OCI-LY3 (cell line): ENCODE measurements around the gene PCED1A.

Source experiments
- H2AFZ ChIP-seq: fragments of 200-600, 300-600 bp; shearing (Covaris generic); 2 replicates; pipeline ENCODE4 v1.6.0; 2014; ENCODE audit warnings: antibody characterized with exemption, low read depth, low read length
- H3K27ac ChIP-seq: fragments of 200-600, 300-600 bp; sonication (generic); 2 replicates; pipeline ENCODE4 v1.5.1; 2014; ENCODE audit warnings: mild to moderate bottlenecking, low read length, moderate library complexity, mixed read lengths
- H3K27me3 ChIP-seq: fragments of 200-600, 300-600 bp; sonication (generic); 2 replicates; pipeline ENCODE4 v1.6.1; 2014; ENCODE audit warnings: low read depth, low read length, mixed read lengths
- H3K36me3 ChIP-seq: fragments of 200-600, 300-600 bp; sonication (generic); replicated peaks from 2 replicates; pipeline ENCODE3; 2014; ENCODE audit warnings: low read depth, low read length, mixed read lengths
- H3K4me1 ChIP-seq: fragments of 300-600, 200-600 bp; sonication (generic); 2 replicates; pipeline ENCODE4 v1.6.1; 2014; ENCODE audit warnings: low read length, mixed read lengths
- H3K4me2 ChIP-seq: fragments of 200-600, 300-600 bp; sonication (generic); 2 replicates; pipeline ENCODE4 v1.6.1; 2014; ENCODE audit warnings: low read length, mixed read lengths
- H3K4me3 ChIP-seq: fragments of 300-600, 200-600 bp; sonication (generic); 2 replicates; pipeline ENCODE4 v1.5.1; 2014; ENCODE audit warnings: antibody characterized with exemption, mild to moderate bottlenecking, low read length, moderate library complexity
- H3K79me2 ChIP-seq: fragments of 300-600, 200-600 bp; shearing (Covaris generic); 2 replicates; pipeline ENCODE4 v1.6.1; 2014; ENCODE audit warnings: mild to moderate bottlenecking, low read length, mixed read lengths
- H3K9ac ChIP-seq: fragments of 300-600, 200-600 bp; shearing (Covaris generic); 2 replicates; pipeline ENCODE4 v1.6.0; 2014; ENCODE audit warnings: mild to moderate bottlenecking, low read length, moderate library complexity
- H3K9me3 ChIP-seq: fragments of 200-600, 300-600 bp; shearing (Covaris generic); 2 replicates; pipeline ENCODE4 v1.6.1; 2014; ENCODE audit warnings: low read length, mixed read lengths; ENCODE audit not compliant: insufficient read depth
- H4K20me1 ChIP-seq: fragments of 200-600, 300-600 bp; sonication (generic); 2 replicates; pipeline ENCODE4 v1.6.1; 2016; ENCODE audit warnings: low read length, mixed read lengths; ENCODE audit not compliant: insufficient read depth
- EZH2phosphoT487 ChIP-seq: fragments of 200-600 bp; shearing (Covaris generic); IDR thresholded peaks from 2 replicates; pipeline ENCODE4 v1.6.1; 2018; ENCODE audit warnings: antibody characterized with exemption, mixed run types, low read depth
- TF ChIP-seq, protein P1 (sequence below): fragments of 200-600, 300-600 bp; sonication (generic); IDR thresholded peaks from 2 replicates; pipeline ENCODE4 v1.5.1; 2014; ENCODE audit warnings: antibody characterized with exemption, low read length, low read depth

PCED1A gene

GRCh38 chr20:2820896-2821869 is 19.3 kb downstream of the PCED1A start:
- H3K27me3 ChIP-seq, result no peaks in the 10 kb centered on the region

GRCh38 chr20:2820084-2820895 is 20.2 kb downstream of the PCED1A start:
- Histone ChIP-seq H3K4me2 (no peak overlapping the region), H3K79me2 (no peaks in the 10 kb centered on the region), H3K27ac (no peak overlapping the region), H3K27me3 (no peaks in the 10 kb centered on the region), H3K9ac (no peak overlapping the region), H2AFZ (no peak overlapping the region), H4K20me1 (no peaks in the 10 kb centered on the region), H3K36me3 (no peaks in the 10 kb centered on the region), H3K4me3 (no peak overlapping the region), H3K4me1 (no peaks in the 10 kb centered on the region), H3K9me3 (no peaks in the 10 kb centered on the region)
- TF ChIP-seq, protein P1, sequence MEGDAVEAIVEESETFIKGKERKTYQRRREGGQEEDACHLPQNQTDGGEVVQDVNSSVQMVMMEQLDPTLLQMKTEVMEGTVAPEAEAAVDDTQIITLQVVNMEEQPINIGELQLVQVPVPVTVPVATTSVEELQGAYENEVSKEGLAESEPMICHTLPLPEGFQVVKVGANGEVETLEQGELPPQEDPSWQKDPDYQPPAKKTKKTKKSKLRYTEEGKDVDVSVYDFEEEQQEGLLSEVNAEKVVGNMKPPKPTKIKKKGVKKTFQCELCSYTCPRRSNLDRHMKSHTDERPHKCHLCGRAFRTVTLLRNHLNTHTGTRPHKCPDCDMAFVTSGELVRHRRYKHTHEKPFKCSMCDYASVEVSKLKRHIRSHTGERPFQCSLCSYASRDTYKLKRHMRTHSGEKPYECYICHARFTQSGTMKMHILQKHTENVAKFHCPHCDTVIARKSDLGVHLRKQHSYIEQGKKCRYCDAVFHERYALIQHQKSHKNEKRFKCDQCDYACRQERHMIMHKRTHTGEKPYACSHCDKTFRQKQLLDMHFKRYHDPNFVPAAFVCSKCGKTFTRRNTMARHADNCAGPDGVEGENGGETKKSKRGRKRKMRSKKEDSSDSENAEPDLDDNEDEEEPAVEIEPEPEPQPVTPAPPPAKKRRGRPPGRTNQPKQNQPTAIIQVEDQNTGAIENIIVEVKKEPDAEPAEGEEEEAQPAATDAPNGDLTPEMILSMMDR, result no peak
- TF ChIP-seq EZH2phosphoT487, result no peak

More at GRCh38 chr20:2820896-2821869, 19.3 kb downstream of the PCED1A start:
- Histone ChIP-seq H3K27ac (no peak overlapping the region), H4K20me1 (no peaks in the 10 kb centered on the region), H3K36me3 (no peaks in the 10 kb centered on the region), H3K9ac (no peak overlapping the region), H2AFZ (no peak overlapping the region), H3K79me2 (no peaks in the 10 kb centered on the region), H3K4me3 (no peak overlapping the region), H3K4me1 (no peaks in the 10 kb centered on the region), H3K4me2 (no peak overlapping the region), H3K9me3 (no peaks in the 10 kb centered on the region)
- TF ChIP-seq, protein P1, result no peak
- TF ChIP-seq EZH2phosphoT487, result no peak

DNA sequence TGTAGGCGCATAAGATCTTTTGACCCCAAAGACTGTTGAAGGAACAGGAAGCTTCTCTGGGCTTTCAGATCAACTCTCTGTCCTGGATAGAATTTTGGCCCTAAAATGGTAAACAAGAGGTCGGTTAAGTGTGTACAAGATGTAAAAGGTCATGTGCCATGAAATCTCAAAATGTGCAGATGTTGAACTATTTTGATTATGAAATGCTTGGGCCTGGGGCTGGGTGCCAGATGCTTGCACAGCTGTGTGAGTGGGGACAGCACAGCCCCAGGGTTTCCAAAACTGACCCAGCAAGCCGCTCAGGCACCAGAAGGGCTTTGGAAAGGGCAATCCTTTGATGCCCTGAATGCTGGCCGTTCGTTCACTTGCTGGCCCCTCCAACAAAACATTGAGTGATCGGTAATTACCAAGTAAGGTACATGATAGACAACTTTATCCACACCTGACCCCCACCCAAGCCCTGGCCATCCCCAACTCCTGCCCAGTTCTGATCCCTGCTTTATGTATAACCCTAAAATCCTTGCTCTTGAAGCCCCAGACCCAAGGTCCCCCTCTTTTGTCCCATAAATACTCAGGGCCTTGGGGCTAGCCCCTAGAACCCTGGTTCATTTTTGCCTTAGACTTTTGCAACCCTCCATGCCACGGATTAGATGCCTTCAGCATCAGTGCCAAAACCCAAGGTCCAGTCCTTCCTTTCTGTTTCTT is 22.4 kb downstream of the PCED1A start:
- TF ChIP-seq, protein P1, result no peak
- no peak for TF ChIP-seq EZH2phosphoT487
- no peaks in the 10 kb centered on the region for H3K9me3 ChIP-seq
- no peaks in the 10 kb centered on the region for H3K79me2 ChIP-seq
- no peaks in the 10 kb centered on the region for H3K4me1 ChIP-seq
- no peak overlapping the region for H3K4me2 ChIP-seq
- H3K4me3 ChIP-seq, result no peak overlapping the region
- H3K27ac ChIP-seq, result no peak overlapping the region
- no peaks in the 10 kb centered on the region for H4K20me1 ChIP-seq
- no peak overlapping the region for H3K9ac ChIP-seq
- H3K36me3 ChIP-seq, result no peaks in the 10 kb centered on the region
- H2AFZ ChIP-seq, result no peak overlapping the region
- H3K27me3 ChIP-seq, result no peaks in the 10 kb centered on the region
